Stimulated activated CD8-positive, alpha-beta memory T cell treated with anti-CD3 and anti-CD28 coated beads, Interleukin-4, amount 100 ng/mL, for 1 hour (primary cell): ENCODE data around the gene IRF9.
"Not testable (repeated sequence)": the region's sequence is repeated elsewhere in the genome, so short reads cannot be mapped to it uniquely, and the experiment has no call there.

ENCODE experiments used
- DNase-seq, 2 donors: peaks; one replicate each; pipeline ENCODE4 v3.0.0-alpha.2; 2020; ENCODE audit warnings: low read depth in 2 of 2, low spot score in 1 of 2

The IRF9 gene

DNA sequence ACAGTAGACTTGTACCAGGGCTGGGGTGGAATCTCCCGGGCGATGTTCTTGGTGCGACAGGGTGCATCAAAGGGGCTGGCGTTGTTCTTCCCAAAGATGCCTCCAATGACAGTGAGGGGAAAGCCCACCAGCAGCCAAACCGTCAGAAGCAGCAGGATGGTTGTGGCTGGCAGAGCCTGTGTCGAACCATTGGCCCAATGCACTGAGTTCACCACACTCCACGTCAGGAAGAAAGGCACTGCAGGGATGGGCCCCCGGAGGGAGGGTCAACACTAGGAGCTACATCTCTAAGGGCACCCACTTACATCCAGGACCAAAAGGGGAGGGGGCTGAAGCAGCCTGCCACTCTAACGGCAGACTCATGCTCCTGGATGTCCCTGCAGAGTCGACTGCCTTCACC, 29.4 kb downstream of the IRF9 start:
- no peak for DNase-seq

DNA sequence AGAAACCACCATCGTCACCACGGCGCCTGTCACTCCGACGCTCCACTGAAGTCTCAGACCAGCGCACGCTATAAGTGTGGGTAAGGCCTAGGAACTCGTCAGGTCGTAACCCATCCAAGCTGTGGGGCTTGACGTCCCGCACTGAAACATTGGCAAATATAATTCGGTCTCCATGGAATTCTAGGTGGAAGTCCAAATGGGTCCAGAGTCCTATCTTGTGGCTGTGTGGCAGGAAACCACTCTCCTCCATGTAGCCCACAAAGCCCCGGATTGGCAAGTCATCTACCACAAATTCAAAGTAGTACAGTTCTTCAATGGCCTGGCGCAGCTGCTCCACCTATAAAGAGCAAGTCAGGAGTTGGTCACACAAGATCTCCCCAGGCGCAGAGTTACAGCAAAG, 31.9 kb downstream of the IRF9 start:
- DNase-seq = no peak

- no peak for DNase-seq
Measured at GRCh38 chr14:24194186-24194872, 33.3 kb downstream of the IRF9 start.

- no peak for DNase-seq
Measured at GRCh38 chr14:24194873-24195185, 33.8 kb downstream of the IRF9 start.

- DNase-seq = peak; percentile 74 to 81
Measured at GRCh38 chr14:24195186-24196070, 34.4 kb downstream of the IRF9 start, which contains the start of gene TM9SF1. Gene TM9SF1, minus strand, starts transcription at chr14:24195441. Its CDS starts 422 bp downstream, at chr14:24195019.

DNA sequence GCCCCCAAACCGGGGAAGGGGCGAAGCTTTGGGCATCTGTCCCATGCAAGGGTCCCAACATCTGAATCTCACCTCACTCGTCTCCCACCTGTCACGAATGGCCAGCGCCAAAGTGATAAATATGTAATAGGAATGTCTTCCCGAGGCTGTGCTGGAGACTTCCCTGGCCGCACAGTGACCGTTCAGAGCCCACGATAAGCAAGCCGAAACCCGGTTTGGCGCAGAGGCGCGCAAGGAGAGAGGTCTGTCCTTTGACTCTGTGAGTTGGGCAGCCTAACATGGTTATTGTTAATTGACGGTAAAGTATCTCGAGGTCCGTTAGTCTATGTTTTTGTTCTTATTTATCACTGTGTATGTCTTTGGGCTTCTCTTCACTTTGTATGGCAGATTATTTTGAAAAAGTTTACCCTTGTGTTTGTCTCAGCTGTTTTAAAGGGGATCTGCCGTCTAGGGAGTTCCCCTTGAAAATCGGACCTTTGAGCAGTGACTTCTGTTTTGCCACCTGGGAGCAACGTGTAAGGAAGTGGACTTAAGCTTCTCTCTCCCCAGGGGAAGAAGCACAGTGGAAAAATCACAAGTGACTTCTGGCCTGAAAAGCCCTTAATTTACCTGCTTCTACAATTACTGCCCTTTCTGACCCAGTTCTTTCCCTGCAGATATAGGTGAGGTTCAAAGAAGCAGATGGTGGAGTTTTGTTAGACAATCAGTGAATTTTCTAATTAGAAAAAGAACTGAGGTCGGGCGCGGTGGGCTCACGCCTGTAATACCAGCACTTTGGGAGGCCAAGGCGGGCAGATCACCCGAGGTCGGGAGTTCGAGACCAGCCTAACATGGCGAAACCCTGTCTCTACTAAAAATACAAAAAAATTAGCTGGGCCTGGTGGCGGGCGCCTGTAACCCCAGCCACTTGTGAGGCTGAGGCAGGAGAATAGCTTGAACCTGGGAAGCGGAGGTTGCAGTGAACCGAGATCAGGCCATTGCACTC, 35.3 kb downstream of the IRF9 start:
- DNase-seq = no peak

DNA sequence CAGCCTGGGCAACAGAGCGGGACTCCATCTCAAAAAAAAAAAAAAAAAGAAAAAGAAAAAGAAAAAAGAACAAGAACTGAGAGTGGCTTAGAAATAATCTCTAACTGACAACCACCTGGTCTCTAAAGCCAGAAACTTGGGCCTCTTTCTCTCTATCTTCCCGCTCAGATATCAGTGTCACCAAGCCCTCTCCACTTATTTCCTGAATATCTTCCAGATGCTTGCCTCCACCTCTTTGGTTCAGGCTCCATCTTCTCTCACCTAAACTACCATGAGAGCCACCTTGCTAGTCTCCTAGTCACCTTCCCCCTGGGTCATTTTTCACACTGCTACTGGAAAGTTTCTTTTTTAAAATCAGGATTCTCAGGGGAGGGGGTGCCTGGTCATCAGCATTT, 36.0 kb downstream of the IRF9 start:
- no peak for DNase-seq

- no peak for DNase-seq
Measured at GRCh38 chr14:24198814-24199524, 37.9 kb downstream of the IRF9 start.

DNA sequence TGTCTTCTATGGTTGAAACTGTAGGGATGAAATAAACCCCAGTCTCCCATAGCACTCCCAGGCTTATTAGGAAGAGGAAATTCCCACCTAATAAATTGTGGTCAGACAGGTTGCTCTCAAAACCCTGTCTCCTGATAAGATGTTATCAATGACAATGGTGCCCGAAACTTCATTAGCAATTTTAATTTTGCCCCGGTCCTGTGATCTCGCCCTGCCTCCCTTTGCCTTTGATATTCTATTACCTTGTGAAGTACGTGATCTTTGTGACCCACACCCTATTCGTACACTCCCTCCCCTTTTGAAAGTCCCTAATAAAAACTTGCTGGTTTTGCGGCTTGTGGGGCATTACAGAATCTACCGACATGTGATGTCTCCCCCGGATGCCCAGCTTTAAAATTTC, 41.5 kb downstream of the IRF9 start:
- DNase-seq = not testable (repeated sequence)

DNA sequence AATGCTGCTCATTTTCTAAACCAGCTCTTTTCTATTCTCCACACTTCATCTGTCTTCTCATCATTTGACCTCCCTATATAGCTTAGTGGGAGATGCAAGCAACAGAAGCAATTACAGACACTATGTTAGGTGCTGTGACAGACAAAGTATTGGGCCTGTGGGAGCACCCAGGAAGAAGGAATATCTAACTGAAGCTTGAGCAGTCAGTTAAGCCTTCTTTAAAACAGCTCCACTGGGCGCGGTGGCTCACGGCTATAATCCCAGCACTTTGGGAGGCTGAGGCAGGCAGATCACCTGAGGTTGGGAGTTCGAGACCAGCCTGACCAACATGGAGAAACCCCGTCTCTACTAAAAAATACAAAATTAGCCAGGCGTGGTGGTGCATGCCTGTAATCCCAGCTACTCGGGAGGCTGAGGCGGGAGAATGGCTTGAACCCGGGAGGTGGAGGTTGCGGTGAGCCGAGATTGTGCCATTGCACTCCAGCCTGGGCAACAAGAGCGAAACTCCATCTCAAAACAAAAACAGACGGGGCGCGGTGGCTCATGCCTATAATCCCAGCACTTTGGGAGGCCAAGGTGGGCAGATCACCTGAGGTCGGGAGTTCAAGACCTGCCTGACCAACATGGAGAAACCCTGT, 42.3 kb downstream of the IRF9 start:
- not testable (repeated sequence) for DNase-seq

DNA sequence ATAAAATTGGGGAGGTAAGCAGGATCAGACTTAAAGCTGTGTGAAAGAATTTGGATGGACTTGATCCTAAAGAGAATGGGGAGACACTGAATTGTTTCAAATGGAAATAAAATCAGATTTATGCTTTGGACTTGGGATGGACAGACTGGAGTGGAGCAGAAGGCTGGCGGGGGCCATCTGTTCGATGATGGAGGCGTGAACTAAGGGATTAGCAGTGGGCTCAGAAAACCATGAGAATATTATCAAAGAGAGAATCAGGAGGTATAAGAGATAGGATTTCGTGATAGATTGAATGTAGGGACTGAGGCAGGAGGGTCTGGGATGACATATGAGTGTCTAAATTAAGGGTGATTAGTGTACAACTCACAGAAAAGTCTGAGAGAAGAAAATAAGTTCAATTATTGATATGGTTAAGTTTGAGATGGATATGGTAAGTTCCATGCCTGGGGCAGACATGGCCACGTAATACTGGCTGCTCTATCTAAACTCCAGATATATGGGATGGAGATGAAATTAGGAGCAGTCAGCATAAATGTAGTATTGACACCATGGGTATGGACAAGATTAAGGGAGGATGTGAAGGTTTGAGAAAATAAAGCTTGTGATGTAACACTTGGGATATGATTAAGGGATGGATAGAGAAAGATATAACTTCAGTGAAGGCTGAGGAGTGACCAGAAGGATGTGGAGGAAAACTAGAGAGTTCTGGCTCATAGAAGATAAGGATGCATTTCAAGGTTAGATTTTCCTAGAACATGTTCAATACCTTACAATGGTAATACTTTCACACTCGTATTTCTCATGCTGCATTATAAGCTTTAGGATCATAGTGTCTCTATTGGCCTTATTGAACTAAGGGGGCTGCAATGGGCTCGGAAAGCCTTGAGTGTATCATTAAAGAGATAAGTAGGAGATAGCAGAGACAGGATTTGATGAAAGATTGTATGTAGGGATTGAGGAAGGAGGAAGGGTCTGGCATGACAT, 43.4 kb downstream of the IRF9 start:
- DNase-seq = no peak

DNA sequence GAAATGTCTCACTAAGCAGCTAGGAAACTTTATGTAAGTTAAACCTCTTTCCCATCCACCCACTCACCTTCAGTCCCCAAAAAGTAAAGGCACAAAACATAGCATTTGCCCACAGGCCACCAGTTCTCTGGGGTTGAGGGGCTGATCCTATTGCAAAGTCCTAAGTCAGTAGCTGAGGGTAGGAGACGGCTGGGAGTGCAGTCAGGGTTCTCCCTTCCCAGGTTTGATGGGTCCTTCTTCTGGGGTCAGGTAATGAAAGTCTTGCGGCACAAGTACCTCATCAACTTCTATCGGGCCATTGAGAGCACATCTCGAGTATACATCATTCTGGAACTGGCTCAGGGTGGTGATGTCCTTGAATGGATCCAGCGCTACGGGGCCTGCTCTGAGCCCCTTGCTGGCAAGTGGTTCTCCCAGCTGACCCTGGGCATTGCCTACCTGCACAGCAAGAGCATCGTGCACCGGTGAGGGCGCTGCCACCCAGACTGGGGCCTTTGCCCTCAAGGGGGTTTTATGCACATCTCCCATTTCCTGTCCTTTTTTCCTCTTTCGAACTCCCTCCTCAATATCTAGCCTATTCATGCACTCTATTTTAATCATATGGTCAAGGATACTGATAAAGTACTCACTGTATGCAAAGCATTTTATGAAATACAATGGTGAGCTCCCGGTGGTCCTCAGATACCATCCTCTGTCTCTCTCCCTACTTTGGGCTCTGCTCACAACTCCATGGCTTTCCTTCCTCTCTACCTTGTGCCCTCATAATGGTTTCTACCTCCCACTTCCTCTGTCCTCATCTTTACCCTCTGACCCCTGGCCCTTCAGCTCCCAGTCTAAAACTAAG, 45.4 kb downstream of the IRF9 start:
- no peak for DNase-seq

- no peak for DNase-seq
Measured at GRCh38 chr14:24207104-24207551, 46.1 kb downstream of the IRF9 start.

- no peak for DNase-seq
Measured at GRCh38 chr14:24207625-24208024, 46.6 kb downstream of the IRF9 start.

GRCh38 chr14:24211311-24211710, 50.2 kb downstream of the IRF9 start:
- no peak for DNase-seq

DNA sequence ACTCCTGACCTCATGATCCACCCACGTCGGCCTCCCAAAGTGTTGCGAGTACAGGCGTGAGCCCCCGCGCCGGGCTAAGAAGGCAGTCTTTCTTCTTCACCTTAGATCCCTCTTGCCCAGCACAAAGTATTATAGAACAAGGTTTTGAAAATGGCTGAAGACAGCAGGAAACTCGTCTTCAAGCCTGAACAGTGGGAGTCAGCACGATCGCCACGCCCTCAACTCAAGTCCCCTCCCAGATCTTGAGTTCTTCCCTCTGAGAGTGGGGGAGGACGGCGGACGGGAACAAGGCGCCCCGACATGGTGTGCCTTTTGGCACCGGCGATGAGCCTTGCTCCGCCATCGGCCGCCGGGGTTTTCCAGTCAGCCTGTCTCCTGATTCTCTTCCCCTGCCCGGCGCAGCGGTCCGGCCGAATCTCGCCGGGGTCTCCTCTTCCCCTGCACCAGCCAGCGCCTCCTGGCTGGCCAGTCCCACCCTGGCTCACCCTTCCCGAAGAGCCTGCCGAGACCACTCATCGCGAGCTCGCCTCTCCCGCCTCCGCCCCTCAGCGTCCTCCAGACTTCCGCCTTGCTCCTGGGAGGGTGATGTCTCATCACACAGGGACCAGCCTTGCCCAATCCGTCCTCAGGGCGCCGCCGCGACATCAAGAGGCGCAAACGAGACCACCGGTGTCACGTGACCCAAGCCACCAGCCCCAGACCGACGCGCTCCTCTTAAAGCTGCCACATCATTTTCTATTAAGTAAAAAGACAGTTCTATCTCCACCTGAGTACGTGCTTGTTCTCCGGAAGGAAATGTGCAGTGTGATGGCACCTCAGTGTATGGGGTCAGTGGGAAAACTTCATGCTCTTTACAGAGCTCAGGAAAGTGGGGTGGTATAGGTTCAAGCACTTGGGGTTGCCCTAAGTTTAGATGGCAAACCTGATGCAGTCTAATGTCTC, 52.1 kb downstream of the IRF9 start, which contains the start of gene CHMP4A:
Gene CHMP4A (minus strand): TSS at position 565 of the 942 bp plus-strand sequence. CDS start 49 bp downstream, at position 516.
- DNase-seq = peak; percentile 88 to 93
